VCaP (cell line): ENCODE results near the gene NPB.

Experiments
- H3K27ac ChIP-seq: fragments of 450-650 bp; 2 replicates; pipeline ENCODE4 v1.5.1; 2017
- TF ChIP-seq, protein P1 (sequence below): fragments of 450-650 bp; conservative IDR thresholded peaks from 2 replicates; pipeline ENCODE4 v1.5.1; 2017; ENCODE audit warnings: mild to moderate bottlenecking, moderate library complexity

NPB gene

DNA sequence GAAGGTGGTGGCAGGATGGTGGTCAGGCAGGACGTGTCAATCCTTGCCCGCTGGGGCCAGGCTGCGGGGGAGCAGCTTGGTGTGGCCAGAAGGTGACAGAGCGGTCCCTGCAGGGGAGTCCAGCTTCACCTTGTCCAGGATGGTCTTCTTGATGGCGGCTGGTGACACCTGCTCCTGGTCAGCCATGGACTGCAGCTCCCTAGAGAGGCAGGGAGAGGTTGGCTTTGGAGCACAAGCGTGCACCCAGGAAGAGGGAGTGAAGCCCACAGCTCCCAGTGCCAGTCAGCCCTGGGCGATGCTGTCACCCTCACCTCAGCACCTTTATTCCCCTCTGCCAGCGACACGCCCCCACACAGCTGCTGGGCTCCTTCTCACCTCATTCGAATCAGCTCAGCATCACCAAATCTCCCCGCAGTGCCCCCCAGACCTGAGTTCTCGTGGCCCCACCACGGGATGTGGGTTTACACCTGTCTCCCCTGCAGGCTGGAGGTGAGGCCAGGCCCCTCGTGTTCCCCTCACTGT is 31.2 kb downstream of the NPB start:
- TF ChIP-seq, protein P1, sequence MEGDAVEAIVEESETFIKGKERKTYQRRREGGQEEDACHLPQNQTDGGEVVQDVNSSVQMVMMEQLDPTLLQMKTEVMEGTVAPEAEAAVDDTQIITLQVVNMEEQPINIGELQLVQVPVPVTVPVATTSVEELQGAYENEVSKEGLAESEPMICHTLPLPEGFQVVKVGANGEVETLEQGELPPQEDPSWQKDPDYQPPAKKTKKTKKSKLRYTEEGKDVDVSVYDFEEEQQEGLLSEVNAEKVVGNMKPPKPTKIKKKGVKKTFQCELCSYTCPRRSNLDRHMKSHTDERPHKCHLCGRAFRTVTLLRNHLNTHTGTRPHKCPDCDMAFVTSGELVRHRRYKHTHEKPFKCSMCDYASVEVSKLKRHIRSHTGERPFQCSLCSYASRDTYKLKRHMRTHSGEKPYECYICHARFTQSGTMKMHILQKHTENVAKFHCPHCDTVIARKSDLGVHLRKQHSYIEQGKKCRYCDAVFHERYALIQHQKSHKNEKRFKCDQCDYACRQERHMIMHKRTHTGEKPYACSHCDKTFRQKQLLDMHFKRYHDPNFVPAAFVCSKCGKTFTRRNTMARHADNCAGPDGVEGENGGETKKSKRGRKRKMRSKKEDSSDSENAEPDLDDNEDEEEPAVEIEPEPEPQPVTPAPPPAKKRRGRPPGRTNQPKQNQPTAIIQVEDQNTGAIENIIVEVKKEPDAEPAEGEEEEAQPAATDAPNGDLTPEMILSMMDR: no peak
- no peak overlapping the region for H3K27ac ChIP-seq

- H3K27ac ChIP-seq: no peak overlapping the region
- TF ChIP-seq, protein P1: no peak
These were observed 32.2 kb downstream of the NPB start for GRCh38 chr17:81934098-81934757.

DNA sequence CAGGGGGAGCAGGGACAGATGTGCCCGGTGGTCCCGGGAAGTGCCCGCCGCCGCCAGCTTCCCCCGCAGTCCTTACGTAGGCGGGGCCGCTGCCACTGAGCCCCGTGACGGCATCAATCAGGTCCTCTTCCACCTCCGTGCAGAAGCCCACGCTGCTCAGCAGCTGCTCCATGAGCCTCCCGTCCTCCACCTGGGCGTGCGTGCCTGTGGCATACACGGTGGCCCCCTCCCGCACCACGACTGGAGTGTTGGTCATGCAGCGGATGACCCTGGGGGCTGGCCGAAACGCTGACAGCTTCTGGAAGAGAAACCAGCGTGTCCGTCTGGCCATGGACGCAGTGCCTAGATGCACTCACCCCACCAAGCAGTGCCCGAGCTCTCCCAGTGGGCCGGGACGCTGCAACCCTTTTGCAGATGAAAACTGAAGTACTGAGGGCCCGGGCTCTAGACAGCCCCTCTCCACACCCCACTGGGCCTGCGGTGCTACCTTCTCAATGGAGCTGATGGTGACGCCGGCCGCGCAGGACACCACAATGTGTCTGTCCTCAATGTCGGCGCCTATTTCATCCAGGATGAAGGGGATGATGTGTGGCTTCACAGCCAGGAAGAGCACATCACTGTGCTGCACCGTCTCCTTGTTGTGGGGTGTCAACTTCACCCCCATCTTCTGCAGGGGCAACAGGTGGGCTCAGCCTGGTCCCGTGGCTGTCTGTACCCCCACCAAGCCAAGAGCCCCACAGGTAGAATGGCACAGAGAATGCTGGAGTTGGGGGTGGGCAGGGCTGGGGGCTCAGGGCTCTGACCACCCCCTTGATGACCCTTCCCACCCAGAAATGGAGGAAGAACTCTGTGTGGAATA is 33.0 kb downstream of the NPB start:
- no peak overlapping the region; the same call in 1 of the 2 replicates for H3K27ac ChIP-seq
- TF ChIP-seq, protein P1: no peak

GRCh38 chr17:81935709-81936084 is 33.7 kb downstream of the NPB start:
- H3K27ac ChIP-seq: peak overlapping the region; percentile 91
- TF ChIP-seq, protein P1: no peak

- TF ChIP-seq, protein P1: no peak
- H3K27ac ChIP-seq: no peak overlapping the region
These were observed 37.2 kb downstream of the NPB start for GRCh38 chr17:81939218-81939617.

DNA sequence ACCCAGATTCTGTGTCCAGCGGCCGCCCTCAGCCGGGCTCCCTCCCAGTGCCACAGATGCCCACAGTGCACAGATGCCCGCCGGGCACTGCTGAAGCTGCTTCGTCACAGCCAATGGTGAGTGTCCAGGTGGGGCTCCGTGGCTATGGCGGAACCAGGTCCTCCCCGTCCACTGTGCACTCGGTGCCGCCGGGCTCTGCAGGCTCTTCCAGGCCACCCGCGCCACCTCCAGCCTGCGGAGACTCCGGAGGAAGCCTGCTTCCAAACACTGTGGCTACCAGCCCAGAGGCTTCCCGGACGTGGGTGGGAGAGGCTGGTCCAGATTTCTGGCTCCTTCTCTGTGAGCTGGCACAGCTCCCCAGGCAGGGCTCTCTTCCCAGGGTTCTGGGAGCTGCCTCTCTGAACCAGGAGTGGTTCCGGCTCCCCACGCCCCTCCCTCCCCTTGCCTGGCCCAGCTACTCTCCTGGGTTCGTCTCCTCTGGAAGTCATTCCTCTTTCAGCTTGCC is 37.9 kb downstream of the NPB start:
- no peak overlapping the region for H3K27ac ChIP-seq
- TF ChIP-seq, protein P1: no peak
